Mesendoderm (in vitro differentiated cells): ENCODE data around the gene PLPPR3.
A peak's percentile ranks its signal among the peaks of the same experiment; 100 is the strongest.

ENCODE experiments used
- DNase-seq: peaks from one replicate; pipeline ENCODE4 v3.0.0; 2013
- H2AK5ac ChIP-seq: 2 replicates; pipeline ENCODE4 v1.6.1; 2013; ENCODE audit warnings: low read length, inconsistent platforms
- H2BK120ac ChIP-seq: 2 replicates; pipeline ENCODE4 v1.6.1; 2013; ENCODE audit warnings: low read depth, mild to moderate bottlenecking, low read length, moderate library complexity, mixed read lengths
- H2BK15ac ChIP-seq: replicated peaks from 2 replicates; pipeline ENCODE4 v1.6.1; 2013; ENCODE audit warnings: low read depth, mild to moderate bottlenecking, moderate library complexity
- H2BK5ac ChIP-seq: 2 replicates; pipeline ENCODE4 v1.6.1; 2013; ENCODE audit warnings: low read length, inconsistent platforms
- H3K18ac ChIP-seq: 2 replicates; pipeline ENCODE4 v1.6.1; 2013; ENCODE audit warnings: mild to moderate bottlenecking, low read length, mixed read lengths
- H3K23ac ChIP-seq: one replicate; pipeline ENCODE4 v1.6.1; 2013; ENCODE audit warnings: low read length
- H3K27ac ChIP-seq: 2 replicates; pipeline ENCODE4 v1.5.1; 2013; ENCODE audit warnings: low read depth, mild to moderate bottlenecking, inconsistent platforms, low read length, moderate library complexity
- H3K27me3 ChIP-seq: 2 replicates; pipeline ENCODE4 v1.6.1; 2013; ENCODE audit warnings: low read length, control low read depth, mild to moderate bottlenecking, inconsistent platforms; ENCODE audit not compliant: insufficient read depth, poor library complexity
- H3K36me3 ChIP-seq: 2 replicates; pipeline ENCODE4 v1.6.1; 2013; ENCODE audit warnings: low read length, inconsistent platforms; ENCODE audit not compliant: control insufficient read depth, insufficient read depth
- H3K4ac ChIP-seq: one replicate; pipeline ENCODE4 v1.6.1; 2013; ENCODE audit warnings: low read depth, mild to moderate bottlenecking, low read length, moderate library complexity
- H3K4me1 ChIP-seq: 2 replicates; pipeline ENCODE4 v1.6.1; 2013; ENCODE audit warnings: low read depth, low read length, inconsistent platforms; ENCODE audit not compliant: control insufficient read depth
- H3K4me2 ChIP-seq: 2 replicates; pipeline ENCODE4 v1.6.1; 2013; ENCODE audit warnings: low read length
- H3K4me3 ChIP-seq: 2 replicates; pipeline ENCODE4 v1.5.1; 2013; ENCODE audit warnings: mild to moderate bottlenecking, low read length
- H3K56ac ChIP-seq: one replicate; pipeline ENCODE4 v1.6.1; 2013; ENCODE audit warnings: low read length
- H3K79me1 ChIP-seq: 2 replicates; pipeline ENCODE4 v1.6.1; 2013; ENCODE audit warnings: low read length, inconsistent platforms
- H3K79me2 ChIP-seq: 2 replicates; pipeline ENCODE4 v1.6.1; 2013; ENCODE audit warnings: mild to moderate bottlenecking, low read length; ENCODE audit not compliant: control insufficient read depth, insufficient read depth
- H3K9ac ChIP-seq: 2 replicates; pipeline ENCODE4 v1.6.1; 2013; ENCODE audit warnings: low read length, inconsistent platforms
- H4K5ac ChIP-seq: one replicate; pipeline ENCODE4 v1.6.1; 2013; ENCODE audit warnings: low read length
- H4K8ac ChIP-seq: one replicate; pipeline ENCODE4 v1.6.1; 2013; ENCODE audit warnings: low read depth, mild to moderate bottlenecking, control low read depth, low read length, moderate library complexity
- WGBS: extraction: QIAGEN DNeasy Blood & Tissue Kit; methylation state at CpG from one replicate; pipeline ENCODE4 v1.1.7; 2013; ENCODE audit warnings: low lambda C conversion rate, missing lambda C conversion rate; ENCODE audit not compliant: insufficient coverage; ENCODE audit errors: extremely low coverage; 5-methylcytosine and 5-hydroxymethylcytosine counted together

PLPPR3 gene

GRCh38 chr19:797528-798414 lies 24.0 kb downstream of the PLPPR3 start:
- Histone ChIP-seq H3K79me2 (peaks cover 49% of the 10 kb centered on the region), H4K8ac (peak overlapping the region; percentile 88), H3K4me2 (peak overlapping the region; percentile 73), H3K36me3 (peaks cover 2% of the 10 kb centered on the region), H3K9ac (peak overlapping the region; percentile 99), H2AK5ac (no peak overlapping the region), H2BK15ac (no peak overlapping the region), H3K27me3 (no peaks in the 10 kb centered on the region), H3K4me1 (peaks cover 3% of the 10 kb centered on the region), H3K23ac (peak overlapping the region; percentile 98), H3K4ac (peak overlapping the region; percentile 100), H2BK5ac (peak overlapping the region; percentile 59), H3K79me1 (no peaks in the 10 kb centered on the region), H3K56ac (peak overlapping the region; percentile 98), H3K18ac (peak overlapping the region; percentile 99), H2BK120ac (peak overlapping the region; percentile 92), H3K27ac (peak overlapping the region; percentile 98), H4K5ac (no peak overlapping the region), H3K4me3 (peak overlapping the region; percentile 100)
- no CpG with 5 or more reads among the region's 129 CpGs for WGBS
- DNase-seq: peak; percentile 94

- no peaks in the 10 kb centered on the region for H3K36me3 ChIP-seq
- no CpG with 5 or more reads among the region's 83 CpGs for WGBS
- H3K9ac ChIP-seq: peak within 1 kb of the TSS; percentile 99
- peak within 1 kb of the TSS; percentile 99 for H3K18ac ChIP-seq
- peaks cover 41% of the 10 kb centered on the region for H3K79me2 ChIP-seq
- peak within 1 kb of the TSS; percentile 98 for H3K56ac ChIP-seq
- H4K8ac ChIP-seq: peak within 1 kb of the TSS; percentile 88
- H3K4me3 ChIP-seq: peak within 1 kb of the TSS; percentile 100
- H2BK5ac ChIP-seq: peak within 1 kb of the TSS; percentile 59
- no peaks in the 10 kb centered on the region for H3K27me3 ChIP-seq
- peak within 1 kb of the TSS; percentile 98 for H3K27ac ChIP-seq
- H2BK120ac ChIP-seq: peak within 1 kb of the TSS; percentile 92
- peak within 1 kb of the TSS; percentile 100 for H3K4ac ChIP-seq
- peak within 1 kb of the TSS; percentile 73 for H3K4me2 ChIP-seq
- no peak within 1 kb of the TSS for H2AK5ac ChIP-seq
- peak within 1 kb of the TSS; percentile 98 for H3K23ac ChIP-seq
- DNase-seq: peak; percentile 100
- no peak within 1 kb of the TSS for H2BK15ac ChIP-seq
- no peak within 1 kb of the TSS for H4K5ac ChIP-seq
- no peaks in the 10 kb centered on the region for H3K79me1 ChIP-seq
- peaks cover 3% of the 10 kb centered on the region for H3K4me1 ChIP-seq
These were observed 24.8 kb downstream of the PLPPR3 start, which contains the start of gene PTBP1 for GRCh38 chr19:796692-797527. TSS of gene PTBP1 (plus strand) at chr19:797452. CDS start at chr19:797498, 46 bp downstream.

GRCh38 chr19:795691-796581 lies 25.8 kb downstream of the PLPPR3 start:
- Histone ChIP-seq H2BK120ac (no peak overlapping the region), H3K79me2 (peaks cover 31% of the 10 kb centered on the region), H3K27me3 (no peaks in the 10 kb centered on the region), H3K4me2 (no peak overlapping the region), H3K4ac (peak overlapping the region; percentile 57), H3K27ac (no peak overlapping the region), H2AK5ac (no peak overlapping the region), H3K79me1 (no peaks in the 10 kb centered on the region), H3K9ac (no peak overlapping the region), H3K56ac (no peak overlapping the region), H3K4me1 (peaks cover 3% of the 10 kb centered on the region), H4K5ac (no peak overlapping the region), H2BK15ac (no peak overlapping the region), H3K36me3 (no peaks in the 10 kb centered on the region), H3K18ac (no peak overlapping the region), H4K8ac (no peak overlapping the region), H2BK5ac (no peak overlapping the region), H3K4me3 (no peak overlapping the region), H3K23ac (no peak overlapping the region)
- no CpG with 5 or more reads among the region's 39 CpGs for WGBS
- no peak for DNase-seq

- Histone ChIP-seq H3K4me3 (no peak overlapping the region), H2BK120ac (no peak overlapping the region), H3K79me2 (peaks cover 23% of the 10 kb centered on the region), H4K5ac (no peak overlapping the region), H3K36me3 (no peaks in the 10 kb centered on the region), H3K79me1 (no peaks in the 10 kb centered on the region), H3K4ac (no peak overlapping the region), H3K4me2 (no peak overlapping the region), H2BK15ac (no peak overlapping the region), H2AK5ac (no peak overlapping the region), H4K8ac (no peak overlapping the region), H3K56ac (no peak overlapping the region), H2BK5ac (no peak overlapping the region), H3K18ac (no peak overlapping the region), H3K27me3 (no peaks in the 10 kb centered on the region), H3K4me1 (peaks cover under 1% of the 10 kb centered on the region), H3K23ac (no peak overlapping the region), H3K9ac (no peak overlapping the region), H3K27ac (no peak overlapping the region)
- no CpG with 5 or more reads among the region's 28 CpGs for WGBS
- DNase-seq: no peak
These were observed 26.6 kb downstream of the PLPPR3 start for GRCh38 chr19:795073-795611.

- Histone ChIP-seq H3K36me3 (no peaks in the 10 kb centered on the region), H2BK120ac (no peak overlapping the region), H3K23ac (no peak overlapping the region), H3K27ac (no peak overlapping the region), H3K4me3 (no peak overlapping the region), H3K9ac (no peak overlapping the region), H2BK5ac (no peak overlapping the region), H3K27me3 (no peaks in the 10 kb centered on the region), H3K4ac (no peak overlapping the region), H3K79me2 (peaks cover 9% of the 10 kb centered on the region), H4K8ac (no peak overlapping the region), H3K56ac (no peak overlapping the region), H4K5ac (no peak overlapping the region), H2BK15ac (no peak overlapping the region), H3K18ac (no peak overlapping the region), H3K79me1 (no peaks in the 10 kb centered on the region), H3K4me2 (no peak overlapping the region), H3K4me1 (no peaks in the 10 kb centered on the region), H2AK5ac (no peak overlapping the region)
- WGBS: no CpG with 5 or more reads among the region's 12 CpGs
- DNase-seq: no peak
These were observed 27.9 kb downstream of the PLPPR3 start for GRCh38 chr19:793806-794205.
